ENCODE measurements around the gene TMEM140.

DNA sequence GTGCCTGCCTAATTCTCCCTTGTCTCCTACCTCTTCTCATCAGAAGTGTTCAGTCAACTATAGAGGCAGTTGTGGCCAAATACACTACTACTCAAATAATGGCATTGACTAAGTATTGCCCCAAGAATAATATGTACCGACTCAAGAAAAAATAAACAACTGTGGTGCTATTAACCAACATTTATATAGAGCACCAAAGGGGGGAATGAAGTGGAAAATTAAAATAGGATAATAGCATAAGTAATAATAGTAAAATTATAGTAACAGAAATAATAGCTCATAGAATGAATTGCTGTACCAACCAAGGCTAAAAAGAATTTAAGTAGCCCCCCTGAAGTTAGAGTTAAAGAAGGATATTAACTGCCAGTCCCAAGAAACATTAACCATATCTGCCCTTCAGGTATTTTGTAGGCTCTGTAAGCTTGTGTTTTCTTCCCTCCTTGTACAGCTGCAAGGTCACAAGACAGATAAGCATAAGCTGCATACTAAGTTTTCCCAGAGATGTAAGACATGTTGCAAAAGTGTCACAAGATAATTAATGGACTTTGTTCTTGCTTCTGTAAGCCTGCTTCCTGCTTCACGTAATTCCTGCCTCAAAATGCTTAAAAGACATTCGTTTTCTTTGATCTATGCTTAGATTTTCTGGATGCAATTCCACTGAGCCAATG is 33.5 kb downstream of the TMEM140 start:
- TF ChIP-seq POLR2A (IDR thresholded peaks at IDR 0.05; ENCODE audit: low read depth, low read length) (no peak), TAF1 (IDR thresholded peaks at IDR 0.05; ENCODE audit: borderline replicate concordance, low read depth, low read length) (no peak), POLR2AphosphoS5 (IDR thresholded peaks at IDR 0.05; ENCODE audit: low read depth, low read length) (no peak)
